ENCODE results near the gene ARHGEF6.

Gene ARHGEF6

DNA sequence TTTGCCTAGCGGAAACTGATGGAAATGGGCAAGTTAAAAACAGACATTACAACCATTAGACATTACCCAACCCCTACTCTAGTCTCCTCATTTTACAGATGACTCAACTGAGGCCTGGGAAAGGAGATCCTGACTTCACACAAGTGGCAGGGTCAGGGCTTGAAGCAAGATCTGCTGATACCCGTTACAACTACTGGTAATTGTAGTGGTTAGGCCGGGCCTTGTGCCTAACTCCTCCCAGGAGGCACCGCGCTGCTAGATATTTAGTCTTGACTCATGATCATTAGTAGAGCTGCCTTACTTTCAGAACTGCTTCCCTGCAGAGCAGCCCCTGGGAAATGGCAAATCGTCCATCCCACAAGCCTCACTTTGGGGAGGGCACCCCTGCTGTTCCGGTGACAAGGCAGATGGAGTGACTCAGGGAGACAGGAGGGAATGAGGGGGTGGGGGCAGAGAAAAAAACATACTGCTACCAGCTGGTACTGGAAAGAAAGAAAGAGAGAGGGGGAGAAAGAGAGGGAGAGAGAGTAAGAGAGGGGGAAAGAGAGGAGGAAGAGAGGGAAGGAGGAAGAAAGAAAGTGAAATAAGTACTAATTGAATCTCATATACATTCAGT is 12.2 kb downstream of the ARHGEF6 start:
- TF ChIP-seq, protein P1, sequence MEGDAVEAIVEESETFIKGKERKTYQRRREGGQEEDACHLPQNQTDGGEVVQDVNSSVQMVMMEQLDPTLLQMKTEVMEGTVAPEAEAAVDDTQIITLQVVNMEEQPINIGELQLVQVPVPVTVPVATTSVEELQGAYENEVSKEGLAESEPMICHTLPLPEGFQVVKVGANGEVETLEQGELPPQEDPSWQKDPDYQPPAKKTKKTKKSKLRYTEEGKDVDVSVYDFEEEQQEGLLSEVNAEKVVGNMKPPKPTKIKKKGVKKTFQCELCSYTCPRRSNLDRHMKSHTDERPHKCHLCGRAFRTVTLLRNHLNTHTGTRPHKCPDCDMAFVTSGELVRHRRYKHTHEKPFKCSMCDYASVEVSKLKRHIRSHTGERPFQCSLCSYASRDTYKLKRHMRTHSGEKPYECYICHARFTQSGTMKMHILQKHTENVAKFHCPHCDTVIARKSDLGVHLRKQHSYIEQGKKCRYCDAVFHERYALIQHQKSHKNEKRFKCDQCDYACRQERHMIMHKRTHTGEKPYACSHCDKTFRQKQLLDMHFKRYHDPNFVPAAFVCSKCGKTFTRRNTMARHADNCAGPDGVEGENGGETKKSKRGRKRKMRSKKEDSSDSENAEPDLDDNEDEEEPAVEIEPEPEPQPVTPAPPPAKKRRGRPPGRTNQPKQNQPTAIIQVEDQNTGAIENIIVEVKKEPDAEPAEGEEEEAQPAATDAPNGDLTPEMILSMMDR (IDR thresholded peaks at IDR 0.05; ENCODE audit: insufficient read depth, missing control alignments): no peak
- FAIRE-seq (no peak), DNase-seq (ENCODE audit: insufficient read length, low spot score) (no peak)

DNA sequence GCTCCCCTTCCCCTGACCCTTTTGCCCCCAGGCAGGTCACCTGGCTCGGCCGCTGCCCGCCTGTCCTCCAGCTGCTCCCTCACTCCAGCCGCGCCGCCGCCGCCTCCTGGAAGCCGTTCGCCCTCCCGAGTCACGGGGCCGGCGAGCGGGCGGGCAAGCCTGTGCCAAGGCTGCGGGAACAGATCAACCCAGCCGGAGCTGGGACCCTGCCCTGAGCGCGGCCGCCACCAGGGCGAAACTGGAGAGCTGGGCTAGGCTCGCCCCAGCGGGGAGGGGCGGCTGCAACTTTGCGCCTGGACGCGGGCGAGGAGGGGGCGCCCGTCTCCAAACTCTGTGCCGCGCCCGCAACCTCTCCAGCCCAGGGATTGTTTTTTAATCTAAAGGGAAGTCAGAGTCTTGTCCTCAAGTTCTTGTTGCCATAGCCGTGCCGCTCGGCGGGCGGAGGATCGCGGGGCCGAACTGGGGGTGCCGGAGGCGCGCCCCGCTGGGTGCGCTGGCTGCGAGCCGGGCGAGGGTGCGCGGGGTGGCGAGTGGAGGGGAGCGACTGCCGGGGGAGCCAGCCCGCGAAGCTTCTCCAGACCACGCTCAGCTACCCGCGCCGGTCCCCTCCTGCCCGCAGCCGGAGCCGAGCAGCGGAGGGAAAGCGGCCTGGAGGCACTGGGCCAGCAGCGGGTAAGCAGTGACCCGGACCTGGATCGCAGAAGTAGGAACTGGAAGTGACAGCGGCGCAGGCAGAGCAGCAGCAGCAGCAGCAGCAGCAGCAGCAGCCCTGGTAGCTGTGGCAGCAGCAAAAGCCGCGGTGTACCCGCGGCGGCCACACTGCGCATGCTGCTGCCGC is 13.4 kb downstream of the ARHGEF6 start:
- FAIRE-seq (no peak), DNase-seq (ENCODE audit: insufficient read length, low spot score) (no peak)
- TF ChIP-seq, protein P1 (IDR thresholded peaks at IDR 0.05; ENCODE audit: insufficient read depth, missing control alignments): no peak

DNA sequence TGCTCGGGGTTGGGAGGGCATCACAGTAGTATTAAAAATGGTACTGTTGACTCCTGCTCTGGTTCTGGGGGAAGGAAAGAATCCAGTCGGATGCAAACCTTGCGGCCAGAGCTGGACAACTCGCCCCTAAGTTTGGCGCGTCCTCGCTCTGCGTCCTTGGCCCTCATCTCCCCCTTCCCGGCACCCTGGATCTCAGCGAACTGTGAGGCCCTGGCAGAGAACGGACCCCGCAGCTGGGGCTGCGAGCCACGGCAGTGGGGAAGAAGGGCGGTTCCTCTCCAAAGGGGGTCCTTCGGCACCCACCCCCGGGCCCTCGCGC is 14.0 kb downstream of the ARHGEF6 start:
- DNase-seq (ENCODE audit: insufficient read length, low spot score) (no peak), FAIRE-seq (no peak)
- TF ChIP-seq, protein P1 (IDR thresholded peaks at IDR 0.05; ENCODE audit: insufficient read depth, missing control alignments): no peak

DNA sequence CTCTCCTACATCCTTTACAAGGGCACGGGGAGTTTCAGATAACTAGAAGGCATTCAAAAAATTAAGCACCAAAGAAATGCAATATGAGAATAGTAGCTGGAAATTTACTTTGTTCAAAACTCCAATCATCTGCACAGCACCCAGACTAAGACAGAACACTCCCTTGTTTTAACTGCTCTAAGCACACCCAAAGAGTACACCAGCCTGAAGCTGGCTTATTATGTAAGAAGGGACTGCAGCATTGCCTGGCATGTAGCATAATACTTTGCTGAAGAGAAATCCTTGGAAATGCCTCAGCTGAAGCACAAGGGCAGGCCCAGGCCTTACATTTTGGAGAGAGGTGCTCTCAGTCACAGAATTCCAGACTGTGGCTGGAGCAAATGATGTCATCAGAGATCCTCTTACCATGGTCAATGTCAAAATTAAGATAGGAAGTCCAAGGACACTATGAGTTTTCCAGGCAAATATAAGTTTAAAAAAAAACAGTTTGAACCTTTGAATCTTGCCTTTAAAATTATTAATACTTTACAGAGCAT is 14.8 kb downstream of the ARHGEF6 start:
- TF ChIP-seq, protein P1 (IDR thresholded peaks at IDR 0.05; ENCODE audit: insufficient read depth, missing control alignments): no peak
- DNase-seq (ENCODE audit: insufficient read length, low spot score) (no peak), FAIRE-seq (no peak)

DNA sequence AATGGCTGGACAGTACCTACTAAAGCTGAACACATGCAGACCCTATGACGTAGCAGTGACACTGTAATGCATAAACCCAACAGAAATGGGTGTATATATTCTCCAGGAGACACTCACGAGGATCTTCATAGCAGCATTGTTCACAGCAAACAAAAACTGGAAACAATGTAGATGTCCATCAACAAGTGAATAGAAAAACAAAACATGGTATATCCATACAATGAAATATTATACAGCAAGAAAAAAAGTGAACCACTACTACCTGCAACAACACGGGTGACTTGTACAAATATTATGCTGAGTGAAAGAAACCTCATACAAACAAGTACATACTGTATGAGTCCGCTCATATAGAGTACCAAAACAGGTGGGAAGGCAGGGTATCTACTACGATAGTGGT is 16.5 kb downstream of the ARHGEF6 start:
- TF ChIP-seq, protein P1 (IDR thresholded peaks at IDR 0.05; ENCODE audit: insufficient read depth, missing control alignments): no peak
- no peak for FAIRE-seq

DNA sequence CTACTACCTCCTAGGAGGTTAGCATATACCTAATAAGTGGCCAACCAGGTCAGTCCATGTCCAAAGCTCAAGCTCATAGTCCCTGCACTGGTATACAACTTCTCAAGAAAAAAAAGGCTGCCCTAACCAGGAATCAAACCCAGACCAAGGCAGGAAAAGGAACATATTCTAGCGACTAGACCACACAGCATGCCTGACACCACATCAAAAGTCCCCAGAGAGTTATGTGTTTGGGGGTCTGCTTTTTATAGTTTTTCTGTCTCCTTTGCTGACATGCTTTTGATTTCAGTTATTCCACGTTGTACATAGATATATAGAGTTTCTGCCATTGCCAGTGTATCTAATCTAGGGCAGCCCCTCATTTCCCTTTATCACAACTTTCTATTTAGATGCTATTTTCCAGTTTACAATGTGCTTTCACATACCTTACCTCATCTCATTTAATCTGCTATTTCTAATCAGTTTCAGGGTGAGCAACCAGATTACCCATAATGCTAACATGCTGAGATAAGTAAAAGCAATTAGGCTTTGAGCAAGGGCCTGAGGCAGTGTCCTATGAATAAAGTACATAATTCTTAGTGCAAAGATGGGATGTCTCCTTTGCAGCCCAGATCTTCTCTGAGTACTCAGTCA is 17.8 kb downstream of the ARHGEF6 start:
- TF ChIP-seq, protein P1 (IDR thresholded peaks at IDR 0.05; ENCODE audit: insufficient read depth, missing control alignments): no peak
- FAIRE-seq (no peak), DNase-seq (ENCODE audit: insufficient read length, low spot score) (no peak)

More for the DNA sequence above, 16.5 kb downstream of the ARHGEF6 start:
- no peak for DNase-seq (ENCODE audit: insufficient read length, low spot score)

Measured in D721Med (cell line).